NCI-H2227 (cell line): ENCODE data around the gene MMRN2.

Source experiments
- DNase-seq: peaks from one replicate; lab custom pipeline; 2025; ENCODE audit not compliant: unreplicated experiment; lab: John Stamatoyannopoulos, UW

MMRN2 gene

DNA sequence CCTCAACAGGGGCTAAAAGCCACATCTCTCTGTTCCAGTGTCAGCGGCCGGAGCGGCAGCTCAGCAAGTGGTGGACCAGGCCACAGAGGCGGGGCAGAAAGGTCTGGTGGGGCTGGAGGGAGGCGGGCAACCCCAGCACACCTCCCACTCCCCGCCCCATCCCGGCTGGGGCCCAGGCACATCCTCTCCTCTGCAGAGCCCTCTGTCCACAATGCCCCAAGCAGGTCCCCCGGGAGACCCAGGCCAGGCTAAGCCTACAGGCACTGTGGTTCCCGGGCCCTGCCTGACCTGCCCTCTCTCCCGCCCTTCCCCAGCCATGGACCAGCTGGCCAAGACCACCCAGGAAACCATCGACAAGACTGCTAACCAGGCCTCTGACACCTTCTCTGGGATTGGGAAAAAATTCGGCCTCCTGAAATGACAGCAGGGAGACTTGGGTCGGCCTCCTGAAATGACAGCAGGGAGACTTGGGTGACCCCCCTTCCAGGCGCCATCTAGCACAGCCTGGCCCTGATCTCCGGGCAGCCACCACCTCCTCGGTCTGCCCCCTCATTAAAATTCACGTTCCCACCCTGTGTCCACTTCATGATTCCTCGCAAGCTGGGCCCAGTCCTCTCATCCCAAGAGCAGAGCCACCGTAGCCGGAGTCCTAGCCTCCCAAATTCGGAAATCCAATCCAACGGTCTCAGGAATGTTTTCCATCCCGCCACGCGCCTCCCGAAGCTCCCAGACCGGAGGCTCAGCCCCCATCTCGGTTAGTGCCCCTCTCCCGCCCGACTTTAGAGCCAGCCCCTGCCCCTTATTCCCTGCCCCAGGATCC is 13.0 kb upstream of the MMRN2 start:
- DNase-seq: no peak

DNA sequence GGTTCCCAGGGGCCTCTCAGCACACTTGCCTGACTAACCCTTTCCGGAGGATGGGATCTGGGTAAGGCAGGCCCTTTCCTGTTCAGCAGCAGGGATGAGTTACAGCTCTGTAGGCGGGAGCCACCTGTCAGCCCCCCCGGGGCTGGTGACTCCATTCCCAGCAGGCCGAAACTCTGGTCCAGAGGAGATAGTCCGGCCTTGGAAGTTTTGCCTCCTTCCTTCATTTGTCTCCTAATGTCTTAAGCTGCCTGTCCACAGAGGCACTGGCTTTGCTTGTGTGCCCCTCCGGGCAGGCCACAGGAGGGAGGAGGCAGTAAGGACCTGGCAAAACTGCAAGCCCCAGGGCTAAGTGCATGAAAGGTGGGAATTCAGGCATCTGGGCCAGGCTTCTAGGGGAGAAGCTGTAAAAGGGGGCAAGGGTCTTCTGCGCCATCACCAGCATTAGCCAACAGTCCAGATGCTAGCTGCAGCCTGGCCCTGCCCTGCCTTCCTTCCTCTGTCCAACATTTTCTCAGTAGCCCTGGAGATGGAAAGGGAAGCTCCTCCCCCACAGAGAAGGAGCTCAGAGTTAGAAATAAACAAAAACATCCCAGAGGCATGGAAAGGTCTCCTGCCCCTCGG is 12.1 kb upstream of the MMRN2 start:
- DNase-seq: no peak

DNA sequence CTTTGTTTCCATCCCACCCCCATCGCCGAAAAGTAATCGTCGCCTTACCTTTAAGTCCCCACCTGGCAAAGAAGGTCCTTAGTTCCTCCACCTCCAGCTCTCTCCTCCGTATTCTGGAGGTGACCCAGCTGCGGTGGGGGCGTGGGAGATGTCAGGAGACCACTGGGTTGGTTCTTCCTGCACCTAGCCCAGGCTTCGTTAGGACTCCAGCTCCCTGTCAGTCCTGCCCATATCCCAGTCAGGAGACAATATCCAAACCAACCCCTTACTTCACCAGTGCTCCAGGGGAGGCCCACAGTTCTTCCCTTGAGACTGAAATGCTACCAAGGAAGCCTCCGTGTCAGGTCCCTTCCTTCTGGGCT is 11.6 kb upstream of the MMRN2 start:
- no peak for DNase-seq

DNA sequence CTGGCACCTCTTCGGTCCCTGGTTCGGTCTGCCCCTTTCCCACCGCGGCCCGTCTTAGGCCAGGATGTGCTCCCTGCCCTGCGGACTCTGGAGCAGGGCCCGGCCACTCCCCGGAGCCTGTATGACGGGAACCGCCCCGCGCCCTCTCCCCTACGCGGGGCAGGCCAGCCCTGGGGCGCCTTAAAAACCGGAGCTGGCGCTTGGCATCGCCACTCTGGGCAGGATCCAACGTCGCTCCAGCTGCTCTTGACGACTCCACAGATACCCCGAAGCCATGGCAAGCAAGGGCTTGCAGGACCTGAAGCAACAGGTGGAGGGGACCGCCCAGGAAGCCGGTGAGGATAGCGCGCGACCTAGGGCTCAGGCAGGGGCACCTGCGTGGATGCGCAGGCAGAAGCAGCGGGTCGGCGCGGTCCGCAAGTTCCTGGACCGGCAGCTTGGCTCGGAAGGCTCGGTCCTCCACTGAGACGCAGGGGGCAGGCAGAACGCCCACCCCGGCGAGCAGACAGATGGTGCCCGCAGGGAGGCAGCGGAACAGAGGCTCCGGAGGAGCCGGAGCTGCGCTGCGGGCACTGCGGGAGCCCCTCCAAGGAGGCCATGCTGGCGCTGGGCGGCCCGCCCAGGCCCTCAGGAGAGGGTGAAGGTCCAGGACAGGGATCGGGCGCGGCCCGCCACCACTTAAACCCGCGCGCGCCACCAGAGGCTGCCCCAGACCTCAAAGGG is 11.0 kb upstream of the MMRN2 start, which contains the start of gene ADIRF:
Gene ADIRF (plus strand): TSS at position 212 of the 723 bp plus-strand sequence. CDS start 63 bp downstream, at position 275.
- DNase-seq: no peak

DNA sequence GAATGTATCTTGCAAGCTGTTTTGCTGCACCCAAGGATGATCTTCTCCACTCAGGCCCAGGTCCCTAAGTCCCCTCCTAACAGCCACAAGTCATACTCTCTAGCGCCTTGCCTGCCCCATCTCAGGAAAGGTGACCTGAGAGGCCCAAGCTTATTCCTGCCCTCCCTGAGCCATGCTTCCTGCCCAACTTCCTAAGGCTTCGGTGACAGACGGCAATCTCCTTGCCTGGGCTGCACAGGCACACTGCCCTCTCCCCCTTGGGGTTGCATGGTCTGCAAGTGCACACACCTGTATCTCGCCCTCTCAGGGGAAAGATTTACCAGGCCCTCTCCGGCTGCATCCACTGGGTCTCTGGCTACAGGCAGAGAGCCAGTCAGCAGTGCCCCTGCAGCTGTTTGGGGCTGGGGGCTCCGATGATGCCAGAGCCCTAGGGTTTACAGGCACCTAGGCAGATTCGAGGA is 10.1 kb upstream of the MMRN2 start:
- DNase-seq: no peak

DNA sequence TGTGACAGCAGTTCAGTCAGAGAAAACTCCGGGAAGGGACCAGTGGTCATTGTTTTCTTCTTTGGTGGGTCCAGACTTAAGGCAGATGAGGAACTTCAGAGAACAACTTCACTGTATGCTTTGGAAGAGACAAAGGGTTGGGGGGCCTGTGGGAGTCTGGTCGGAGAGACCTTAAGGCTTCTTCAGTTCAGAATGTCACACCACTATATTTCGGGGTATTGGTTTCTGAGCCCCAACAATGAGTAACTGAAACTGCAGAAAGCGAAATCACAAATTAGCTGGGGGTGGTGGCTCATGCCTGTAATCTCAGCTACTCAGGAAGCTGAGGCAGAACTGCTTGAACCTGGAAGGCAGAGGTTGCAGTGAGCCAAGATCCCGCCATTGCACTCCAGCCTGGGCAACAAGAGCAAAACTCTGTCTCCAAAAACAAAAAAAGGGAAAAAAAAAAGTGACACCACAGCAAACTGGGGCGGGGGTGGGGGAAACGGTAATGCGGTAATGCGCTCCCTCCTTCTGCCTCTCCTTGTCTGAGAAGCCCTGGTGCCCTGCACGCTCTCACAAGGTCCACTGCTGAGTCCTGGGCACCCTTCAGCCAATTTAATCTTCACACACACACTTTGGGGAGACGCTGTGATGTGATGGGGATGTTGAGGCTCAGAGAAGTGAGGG is 8.7 kb upstream of the MMRN2 start:
- DNase-seq: no peak

DNA sequence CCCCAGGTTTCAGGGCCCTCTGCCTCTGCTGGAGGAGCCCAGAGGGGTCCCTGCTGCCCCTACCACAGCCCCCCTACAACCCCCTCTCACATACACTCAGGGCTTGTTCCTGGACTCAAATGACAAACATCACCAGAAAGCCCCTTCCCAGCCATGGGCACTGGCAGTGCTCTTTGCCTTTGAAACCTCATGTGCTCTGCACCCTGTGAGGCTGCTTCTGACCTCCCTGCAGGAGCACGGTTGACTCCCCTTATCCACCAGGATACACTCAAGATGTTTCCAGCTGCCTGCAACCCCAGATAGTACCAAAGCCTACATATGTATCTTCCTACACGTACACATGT is 7.4 kb upstream of the MMRN2 start:
- DNase-seq: no peak

DNA sequence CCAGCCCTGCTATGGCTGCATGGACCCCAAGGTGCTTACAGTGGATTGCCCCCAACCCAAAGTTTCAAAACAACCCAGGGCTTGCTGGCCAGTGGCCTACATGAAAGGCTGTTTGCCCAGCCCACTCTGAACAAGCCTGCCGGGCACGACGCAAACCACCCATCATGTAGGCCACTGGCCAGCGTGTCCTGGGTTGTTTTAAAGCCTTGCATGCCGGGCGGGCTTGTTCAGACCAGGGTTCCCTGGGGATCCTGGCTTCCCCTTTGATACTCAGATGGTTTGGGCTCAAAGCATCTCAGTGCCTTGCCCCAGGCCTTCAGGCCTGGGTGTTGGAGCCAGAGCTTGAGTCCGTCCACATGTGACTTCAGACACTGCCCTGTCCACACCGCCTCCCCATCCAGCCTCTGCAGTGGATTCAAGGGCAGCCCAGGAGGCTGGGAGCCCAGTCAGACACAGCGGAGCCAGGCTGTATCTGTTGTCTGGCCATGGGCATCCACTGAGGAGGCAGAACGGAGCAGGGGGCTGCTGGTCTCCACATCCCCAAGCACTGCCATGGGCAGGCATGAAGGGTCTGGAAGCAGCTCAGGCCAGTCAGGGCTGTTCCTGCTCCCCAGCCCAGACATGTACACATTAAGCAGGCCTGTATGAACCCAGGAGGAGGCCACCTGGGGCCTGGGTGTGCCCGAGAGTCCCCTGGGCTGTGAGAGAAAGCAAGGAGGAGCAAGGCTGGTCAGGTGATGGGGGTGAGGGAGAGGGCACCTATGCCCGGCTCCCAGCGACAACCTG is 6.8 kb upstream of the MMRN2 start:
- DNase-seq: no peak

DNA sequence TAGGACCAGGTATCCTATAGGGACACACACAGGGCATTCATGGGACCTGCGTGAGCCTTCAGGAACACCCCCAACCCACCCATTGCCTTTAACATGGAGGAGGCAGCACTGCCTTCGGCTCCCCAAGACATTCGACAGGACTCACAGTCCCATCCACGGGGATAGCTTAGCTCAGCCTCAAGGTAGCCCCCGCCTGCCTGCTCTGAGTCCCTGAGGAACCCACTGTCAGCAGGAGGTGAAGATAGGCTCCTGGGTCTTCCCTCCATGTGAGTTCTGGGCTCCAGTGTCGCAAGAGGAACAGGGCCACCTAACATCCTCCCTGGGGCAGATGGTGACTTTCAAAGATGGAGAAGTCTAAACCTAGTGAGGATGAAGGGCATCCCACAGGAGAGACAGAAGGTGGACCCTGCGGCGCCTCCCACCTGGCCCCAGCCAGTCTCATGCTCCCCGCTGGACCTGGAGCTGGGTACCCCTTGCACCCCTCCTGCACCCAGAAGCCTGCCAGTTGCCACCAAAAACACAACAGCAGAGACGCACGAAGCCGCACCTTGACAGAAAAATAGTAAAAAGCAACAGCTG is 6.0 kb upstream of the MMRN2 start:
- DNase-seq: no peak

DNA sequence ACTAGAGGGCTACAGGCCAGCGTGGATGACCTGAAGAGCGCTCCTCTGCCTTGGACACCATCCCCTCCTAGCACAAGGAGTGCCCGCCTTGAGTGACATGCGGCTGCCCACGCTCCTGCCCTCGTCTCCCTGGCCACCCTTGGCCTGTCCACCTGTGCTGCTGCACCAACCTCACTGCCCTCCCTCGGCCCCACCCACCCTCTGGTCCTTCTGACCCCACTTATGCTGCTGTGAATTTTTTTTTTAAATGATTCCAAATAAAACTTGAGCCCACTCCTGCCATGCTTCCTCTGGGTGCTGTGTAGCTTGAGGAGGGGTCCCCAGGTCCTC is 5.5 kb upstream of the MMRN2 start:
- no peak for DNase-seq

DNA sequence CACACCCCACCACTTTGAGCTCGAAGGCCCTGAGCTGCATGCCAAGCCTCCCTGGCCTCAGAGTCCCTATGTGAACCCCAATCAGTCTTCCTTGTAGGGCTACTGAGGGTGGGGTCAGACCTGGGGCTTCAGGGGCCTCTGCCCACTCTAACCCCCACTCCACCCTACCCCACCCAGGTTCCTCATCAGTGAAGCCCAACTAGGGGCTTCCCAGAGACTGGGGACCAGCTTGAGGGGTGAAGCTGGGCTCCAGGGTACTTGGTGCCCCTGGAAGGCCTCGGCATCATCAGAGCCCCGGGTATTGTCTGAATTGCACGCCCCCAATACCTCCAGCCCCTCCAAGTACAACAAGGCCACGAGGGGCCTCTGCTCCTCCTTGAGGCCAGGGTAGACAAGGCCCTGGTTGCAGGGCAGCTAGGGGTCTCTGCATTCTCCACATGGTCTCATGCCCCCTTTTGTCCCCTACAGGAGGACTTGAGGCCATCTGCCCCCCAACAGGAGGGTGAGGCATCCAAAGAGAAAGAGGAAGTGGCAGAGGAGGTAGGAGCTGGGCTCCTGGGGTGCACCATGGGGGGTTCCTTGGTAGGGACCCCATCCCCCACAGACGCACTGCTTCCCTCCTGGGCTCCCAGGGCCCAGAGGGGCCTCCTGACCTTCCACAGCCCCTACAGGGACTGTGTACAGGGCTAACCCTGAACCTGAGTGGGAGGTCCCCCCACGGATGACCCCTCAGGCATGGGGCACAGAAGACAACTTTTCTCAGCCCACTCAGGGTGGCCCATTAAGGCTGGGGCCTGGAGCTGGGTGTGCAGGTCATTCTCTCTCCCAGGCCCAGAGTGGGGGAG is 4.9 kb upstream of the MMRN2 start:
- DNase-seq: no peak

DNA sequence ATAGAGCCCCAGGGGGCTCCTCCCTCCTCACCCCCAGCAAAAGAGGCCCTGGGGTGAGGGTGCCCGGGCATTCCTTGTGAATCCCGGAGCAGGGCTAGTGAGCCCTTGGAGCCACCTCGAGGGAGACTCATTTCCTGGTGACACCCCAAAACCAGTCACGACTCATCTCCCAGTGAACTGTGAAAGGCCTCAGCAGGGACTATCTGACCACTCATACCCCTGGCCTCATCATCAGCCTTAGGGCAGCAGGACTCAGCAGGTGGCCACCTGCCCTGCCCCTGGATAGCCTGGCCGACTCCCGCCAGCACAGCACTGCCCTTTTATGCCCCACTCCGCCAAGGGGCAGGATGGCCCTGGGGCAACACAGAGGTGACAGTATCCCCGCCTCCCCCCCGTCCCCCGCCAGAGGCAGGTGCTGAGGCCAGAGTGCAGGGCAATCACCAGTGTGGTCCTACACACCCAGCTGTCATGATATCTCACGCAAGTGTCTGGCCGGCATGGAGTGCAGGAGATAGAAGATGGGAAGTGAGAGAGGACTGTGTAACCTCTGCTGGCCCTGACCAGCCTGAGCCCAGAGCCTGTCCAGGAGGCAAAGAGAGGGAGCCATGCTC is 4.2 kb upstream of the MMRN2 start:
- DNase-seq: no peak

DNA sequence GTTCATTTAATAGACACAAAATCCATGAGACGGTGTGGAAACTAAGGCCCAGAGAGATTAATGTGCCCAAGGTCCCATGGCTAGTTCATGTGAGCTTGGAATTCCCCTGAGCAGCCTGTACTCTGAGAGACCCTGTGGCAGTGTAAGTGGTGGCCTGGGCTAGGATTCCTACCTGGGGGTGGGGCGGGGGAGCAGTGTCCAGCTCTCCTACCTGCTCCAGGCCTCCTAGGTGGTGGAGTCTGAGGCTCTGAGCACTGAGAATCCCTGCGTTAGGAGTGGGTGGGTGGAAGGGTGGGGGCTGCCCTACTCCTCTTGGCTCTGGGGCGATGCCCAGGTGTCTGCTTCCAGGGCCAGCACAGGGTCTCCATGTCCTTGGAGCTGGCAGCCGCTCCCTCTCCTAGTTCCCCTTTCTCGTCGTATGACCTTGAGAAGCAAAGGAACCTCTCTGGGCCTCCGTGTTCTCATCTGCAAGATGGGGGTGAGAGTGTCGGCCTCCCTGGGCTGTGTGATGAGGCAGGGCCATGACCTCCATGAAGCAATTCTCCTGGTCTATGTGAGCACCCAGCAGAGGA is 3.5 kb upstream of the MMRN2 start:
- no peak for DNase-seq

DNA sequence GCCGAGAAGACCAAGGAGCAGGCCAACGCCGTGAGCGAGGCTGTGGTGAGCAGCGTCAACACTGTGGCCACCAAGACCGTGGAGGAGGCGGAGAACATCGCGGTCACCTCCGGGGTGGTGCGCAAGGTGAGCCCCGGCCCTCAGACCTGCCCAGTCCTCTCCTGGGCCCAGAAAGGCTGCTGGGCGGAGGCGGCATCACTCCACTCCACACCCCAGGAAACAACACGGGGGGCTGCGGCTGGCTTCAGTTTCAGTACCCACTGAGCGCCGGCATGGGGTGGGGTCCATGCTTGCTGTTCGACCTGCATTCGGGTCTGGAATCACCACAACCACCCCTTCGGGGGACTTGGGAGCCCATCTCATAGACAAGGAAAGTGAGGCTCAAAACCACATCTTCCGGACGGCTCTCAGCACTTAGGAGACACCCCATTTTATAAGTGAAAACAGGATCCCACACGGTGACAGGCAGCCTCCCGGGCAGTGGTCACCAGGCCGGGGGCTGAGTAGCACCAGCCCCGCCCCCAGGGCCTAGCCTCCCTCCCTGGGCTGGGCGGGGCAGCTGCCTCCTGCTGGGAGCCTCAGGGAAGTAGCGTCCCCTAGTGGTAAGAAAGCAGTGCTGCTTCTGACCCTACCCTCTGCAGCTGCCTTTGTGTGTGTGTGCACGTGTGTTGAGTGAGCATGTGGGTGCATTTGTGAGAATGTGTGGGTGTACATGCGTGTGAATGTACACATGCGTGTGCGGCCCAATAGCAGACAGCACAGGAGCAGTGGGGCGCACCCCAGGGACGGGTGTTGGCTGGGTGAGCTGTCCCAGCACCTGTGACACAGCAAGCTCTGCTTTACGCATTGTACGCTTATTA is 2.8 kb upstream of the MMRN2 start:
- DNase-seq: no peak

DNA sequence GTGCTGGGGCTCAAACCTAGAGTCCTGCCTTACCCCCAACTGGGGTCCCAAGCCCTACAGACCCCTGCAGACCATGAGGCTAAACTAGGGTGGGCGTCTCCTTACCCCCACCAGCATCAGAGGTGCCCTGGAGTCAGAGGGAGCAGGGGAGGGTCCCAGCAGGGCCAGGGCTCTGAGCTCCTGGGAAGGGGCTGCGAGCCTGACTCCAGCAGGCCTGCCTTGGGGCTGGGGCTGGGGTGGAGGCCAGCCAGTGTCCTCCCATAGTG is 2.3 kb upstream of the MMRN2 start:
- no peak for DNase-seq

DNA sequence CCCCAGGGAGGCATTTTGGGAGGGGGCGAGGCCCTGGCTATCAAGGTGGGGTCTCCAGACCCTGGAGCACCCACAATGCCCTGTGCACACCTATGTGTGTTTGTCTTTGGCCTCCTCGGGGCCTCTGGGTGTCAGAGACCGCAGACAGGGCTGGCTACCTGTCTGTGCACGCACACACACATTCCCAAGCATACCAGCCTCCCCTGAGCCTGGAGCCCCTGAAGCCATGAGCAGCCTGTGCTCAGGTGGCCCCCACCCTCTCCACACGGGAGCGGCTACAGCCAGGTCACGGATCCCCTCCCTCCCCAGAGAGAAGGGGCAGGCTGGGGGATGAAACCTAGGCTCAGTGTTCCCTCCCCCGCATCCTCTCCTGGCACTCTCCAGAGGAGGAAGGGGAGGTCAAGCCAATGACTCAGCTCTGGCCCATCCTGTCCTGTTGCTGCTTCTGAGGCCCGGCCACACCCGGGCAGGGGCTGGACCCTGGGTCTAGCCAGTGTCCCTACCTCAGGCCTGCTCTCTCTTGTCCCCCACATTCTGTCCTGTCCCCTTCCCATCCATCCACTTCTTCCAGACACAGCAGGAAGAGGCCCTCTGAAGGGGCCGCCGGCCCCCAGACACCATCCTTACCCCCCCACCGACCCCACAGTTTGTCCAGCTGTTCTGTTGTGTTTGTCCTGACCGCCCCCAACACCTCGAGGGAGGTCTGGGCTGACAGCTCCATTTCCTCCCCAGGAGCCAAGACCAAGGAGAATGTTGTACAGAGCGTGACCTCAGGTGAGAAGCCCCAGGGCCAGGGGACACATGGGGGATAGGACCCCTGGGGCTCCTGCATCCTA is 1.7 kb upstream of the MMRN2 start:
- no peak for DNase-seq

DNA sequence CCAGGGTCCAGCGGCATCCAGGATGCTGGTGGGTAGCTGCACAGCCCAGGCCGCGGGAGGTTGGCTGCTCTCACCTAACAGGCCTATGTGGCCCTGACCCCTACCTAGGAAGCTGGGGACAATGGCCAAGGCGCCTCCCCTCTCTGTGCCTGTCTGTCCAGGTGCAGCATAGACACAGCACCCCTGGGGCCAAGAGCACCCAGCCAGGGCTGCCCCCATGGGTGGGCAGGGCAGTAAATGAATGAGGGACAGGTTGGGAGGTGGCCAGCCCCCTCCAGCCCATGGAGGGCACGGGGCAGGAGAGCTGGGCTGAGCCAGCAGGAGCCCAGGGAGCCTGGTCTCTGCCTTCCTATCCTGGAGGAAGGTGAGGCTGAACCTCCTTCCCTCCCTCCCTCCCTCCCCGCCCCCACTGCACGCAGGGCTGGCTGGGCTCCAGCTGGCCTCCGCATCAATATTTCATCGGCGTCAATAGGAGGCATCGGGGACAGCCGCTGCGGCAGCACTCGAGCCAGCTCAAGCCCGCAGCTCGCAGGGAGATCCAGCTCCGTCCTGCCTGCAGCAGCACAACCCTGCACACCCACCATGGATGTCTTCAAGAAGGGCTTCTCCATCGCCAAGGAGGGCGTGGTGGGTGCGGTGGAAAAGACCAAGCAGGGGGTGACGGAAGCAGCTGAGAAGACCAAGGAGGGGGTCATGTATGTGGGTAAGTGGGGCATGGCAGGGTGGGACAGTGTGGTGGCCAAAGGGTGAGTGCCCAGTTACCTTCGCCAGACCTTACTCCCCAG is 893 bp upstream of the MMRN2 start, which contains the start of gene SNCG:
Gene SNCG (plus strand): TSS at position 484 of the 785 bp plus-strand sequence. CDS start 99 bp downstream, at position 583.
- peak; percentile 63 for DNase-seq
